IMR-90 (cell line): Measurements from ENCODE around the gene FGG. TPM values are rescaled to one million over a fixed set of nuclear protein-coding genes. Genes with fewer than 3 reads are reported as not detected.

ENCODE experiments used
- ATAC-seq: fragments of 200-7000 bp; cut with Tn5 transposase; 2 replicates; pipeline ENCODE4 v1.9.1; 2020; ENCODE audit warnings: low read depth, mild to moderate bottlenecking, moderate library complexity
- BruUV-seq: library from RNA; stranded (reverse); fragments of 400-500 nt; replicated peaks from 2 replicates; lab custom pipeline; 2021; lab: Mats Ljungman, UMichigan
- CTCF ChIA-PET: fragments of 300-600 bp; formaldehyde crosslinking; extraction: SDS; loops from one replicate; lab custom pipeline; 2021; ENCODE audit warnings: antibody characterized with exemption; lab: Yijun Ruan, JAX
- POLR2A ChIA-PET: fragments of 300-600 bp; sonication (Branson Sonifier 250); formaldehyde crosslinking; loops from one replicate; lab custom pipeline; 2022; ENCODE audit warnings: antibody characterized with exemption; ENCODE audit not compliant: unreplicated experiment; lab: Charles Lee
- DNase-seq: peaks from one replicate; pipeline ENCODE4 v3.0.0; 2013
- H2AFZ ChIP-seq: replicated peaks from 2 replicates; pipeline ENCODE3; 2013; ENCODE audit warnings: low read length, mild to moderate bottlenecking; ENCODE audit not compliant: poor library complexity
- H2AK5ac ChIP-seq: 2 replicates; pipeline ENCODE4 v1.6.1; 2013; ENCODE audit warnings: low read depth, low read length, inconsistent platforms
- H2AK9ac ChIP-seq: replicated peaks from 2 replicates; pipeline ENCODE3; 2013; ENCODE audit warnings: mild to moderate bottlenecking, low read depth, low read length, moderate library complexity; ENCODE audit not compliant: poor library complexity
- H2BK120ac ChIP-seq: 2 replicates; pipeline ENCODE4 v1.6.1; 2013; ENCODE audit warnings: low read depth, low read length, inconsistent platforms
- H2BK15ac ChIP-seq: 3 replicates; pipeline ENCODE4 v1.6.1; 2013; ENCODE audit warnings: low read depth, low read length, inconsistent platforms
- H2BK20ac ChIP-seq: 2 replicates; pipeline ENCODE4 v1.6.1; 2013; ENCODE audit warnings: low read depth, mild to moderate bottlenecking, inconsistent platforms, low read length, moderate library complexity
- H2BK5ac ChIP-seq: 2 replicates; pipeline ENCODE4 v1.6.1; 2013; ENCODE audit warnings: mild to moderate bottlenecking, low read depth, low read length, inconsistent platforms; ENCODE audit not compliant: poor library complexity, severe bottlenecking
- H3K14ac ChIP-seq: replicated peaks from 2 replicates; pipeline ENCODE4 v1.6.1; 2013; ENCODE audit warnings: low read depth, low read length, inconsistent platforms
- H3K18ac ChIP-seq: 2 replicates; pipeline ENCODE4 v1.6.1; 2013; ENCODE audit warnings: low read depth, low read length, control low read depth
- H3K23ac ChIP-seq: 2 replicates; pipeline ENCODE4 v1.6.1; 2013; ENCODE audit warnings: low read depth, low read length, inconsistent platforms
- H3K27ac ChIP-seq: 2 replicates; pipeline ENCODE4 v1.5.1; 2013; ENCODE audit warnings: mild to moderate bottlenecking, control low read depth, low read length; ENCODE audit not compliant: insufficient read depth
- H3K27me3 ChIP-seq: 2 replicates; pipeline ENCODE4 v1.6.1; 2013; ENCODE audit warnings: low read length; ENCODE audit not compliant: control insufficient read depth, insufficient read depth
- H3K36me3 ChIP-seq: 2 replicates; pipeline ENCODE4 v1.6.1; 2013; ENCODE audit warnings: low read length, mixed read lengths; ENCODE audit not compliant: control insufficient read depth, insufficient read depth
- H3K4ac ChIP-seq: 2 replicates; pipeline ENCODE4 v1.6.1; 2013; ENCODE audit warnings: low read depth, low read length, inconsistent platforms
- H3K4me1 ChIP-seq: 2 replicates; pipeline ENCODE4 v1.6.1; 2013; ENCODE audit warnings: low read length, mixed read lengths; ENCODE audit not compliant: control insufficient read depth, insufficient read depth
- H3K4me2 ChIP-seq: 2 replicates; pipeline ENCODE4 v1.6.1; 2013; ENCODE audit warnings: low read depth, mild to moderate bottlenecking, control low read depth, low read length, moderate library complexity
- H3K4me3 ChIP-seq: 2 replicates; pipeline ENCODE4 v1.5.1; 2013; ENCODE audit warnings: low read depth, mild to moderate bottlenecking, control low read depth, low read length, moderate library complexity; ENCODE audit not compliant: insufficient read depth
- H3K56ac ChIP-seq: 2 replicates; pipeline ENCODE4 v1.6.1; 2013; ENCODE audit warnings: low read length, inconsistent platforms; ENCODE audit not compliant: insufficient read depth; ENCODE audit errors: extremely low read depth
- H3K79me1 ChIP-seq, 2 experiments: 2 replicates each; pipeline ENCODE4 v1.6.1; 2013; ENCODE audit warnings: low read length in 2 of 2, inconsistent platforms in 1 of 2, low read depth in 1 of 2
- H3K9ac ChIP-seq: 2 replicates; pipeline ENCODE4 v1.6.1; 2013; ENCODE audit warnings: low read depth, low read length, control low read depth
- H3K9me1 ChIP-seq: 2 replicates; pipeline ENCODE4 v1.6.1; 2013; ENCODE audit warnings: low read length, inconsistent platforms; ENCODE audit not compliant: insufficient read depth
- H3K9me3 ChIP-seq: 2 replicates; pipeline ENCODE4 v1.6.1; 2013; ENCODE audit warnings: low read length; ENCODE audit not compliant: control insufficient read depth, insufficient read depth
- H4K20me1 ChIP-seq: 2 replicates; pipeline ENCODE4 v1.6.1; 2013; ENCODE audit warnings: low read length, inconsistent platforms; ENCODE audit not compliant: insufficient read depth
- H4K5ac ChIP-seq: 2 replicates; pipeline ENCODE4 v1.6.1; 2013; ENCODE audit warnings: mild to moderate bottlenecking, low read depth, low read length, control low read depth
- H4K8ac ChIP-seq, 2 experiments: 2 replicates each; pipeline ENCODE4 v1.6.1; 2013; ENCODE audit warnings: low read depth in 2 of 2, low read length in 2 of 2, control low read depth in 1 of 2, inconsistent platforms in 1 of 2
- H4K91ac ChIP-seq: 2 replicates; pipeline ENCODE4 v1.6.1; 2013; ENCODE audit warnings: low read depth, low read length, inconsistent platforms; ENCODE audit not compliant: insufficient read depth
- FOS ChIP-seq: fragments of 150-350 bp; IDR thresholded peaks from 2 replicates; pipeline ENCODE4 v1.6.1; 2016; ENCODE audit warnings: low read depth, low read length
- WGBS, 2 experiments: methylation state at CpG; one replicate each; pipeline versions ENCODE4 v1.1.5 to v1.1.7; 2013; ENCODE audit warnings: missing lambda C conversion rate in 2 of 2; ENCODE audit not compliant: insufficient read length in 1 of 2; ENCODE audit errors: extremely low coverage in 2 of 2; 5-methylcytosine and 5-hydroxymethylcytosine counted together
- dilution Hi-C: fragments of 300-500 bp; cut with HindIII; formaldehyde crosslinking; loops from one replicate; pipeline ENCODE4 v1.14.3; 2018; ENCODE audit warnings: low sequenced_read_pairs; ENCODE audit not compliant: unreplicated experiment
- in situ Hi-C: fragments of 300-500 bp; cut with MboI; formaldehyde crosslinking; loops from 3 replicates; pipeline ENCODE4 v1.14.3; 2019; ENCODE audit warnings: low sequenced_read_pairs, inconsistent platforms, mixed read lengths
- intact Hi-C: fragments of 100-400 bp; cut with micrococcal nuclease; formaldehyde crosslinking; loops from 2 replicates; pipeline ENCODE4 v1.10.0; 2022
- polyA plus RNA-seq, 3 experiments: library from polyadenylated mRNA; depleted of rRNA; stranded (reverse); fragments of >200 nt; gene quantifications; 2 replicates each; pipeline ENCODE4 v1.2.3, GENCODE V29; 2012; ENCODE audit warnings: low replicate concordance in 1 of 3
- total RNA-seq: library from RNA; depleted of rRNA; stranded (reverse); fragments of >200 nt; gene quantifications from 2 replicates; pipeline ENCODE4 v1.2.3, GENCODE V29; 2012

The FGG gene
- total and polyA plus RNA-seq, 2 of the 4 experiments (the other 2 are of a cell fraction) = not detected

- no peak overlapping the region for H3K23ac ChIP-seq
- no peak overlapping the region for H3K9ac ChIP-seq
- no peak overlapping the region for H2BK5ac ChIP-seq
- no peaks in the 10 kb centered on the region for H3K36me3 ChIP-seq
- H2BK20ac ChIP-seq = no peak overlapping the region
- no peak overlapping the region for H2AK9ac ChIP-seq
- H3K14ac ChIP-seq = no peak overlapping the region
- ChIA-PET POLR2A (no interaction called here), CTCF (interaction anchor here (0.5 to 1.2 kb wide), 2 partner anchors 10 to 18 kb away, joined by 3 to 7 read pairs; no protein-coding TSS in a partner anchor)
- H3K56ac ChIP-seq = no peak overlapping the region
- DNase-seq (no peak), ATAC-seq (no peak)
- H3K4me3 ChIP-seq = no peak overlapping the region
- no peaks in the 10 kb centered on the region for H3K79me1 ChIP-seq
- H4K20me1 ChIP-seq = no peaks in the 10 kb centered on the region
- no peak overlapping the region for H4K5ac ChIP-seq
- H2BK120ac ChIP-seq = no peak overlapping the region
- WGBS, 2 experiments = 85% methylated on average over 5 of the region's 10 CpGs; no CpG with 5 or more reads in 1 of the 2 experiments
- intact Hi-C loops = no loop called here
- no peak overlapping the region for H3K4ac ChIP-seq
- H4K8ac ChIP-seq = no peak overlapping the region
- no peak overlapping the region for H4K91ac ChIP-seq
- no peak overlapping the region for H3K27ac ChIP-seq
- TF ChIP-seq FOS = no peak
- BruUV-seq = no TSS peak
- H3K4me2 ChIP-seq = no peak overlapping the region
- dilution Hi-C loops = no loop called here
- H3K9me3 ChIP-seq = no peaks in the 10 kb centered on the region
- no peak overlapping the region for H2AK5ac ChIP-seq
- no peaks in the 10 kb centered on the region for H3K4me1 ChIP-seq
- H2BK15ac ChIP-seq = no peak overlapping the region
- H3K18ac ChIP-seq = no peak overlapping the region
- in situ Hi-C loops = no loop called here
- H2AFZ ChIP-seq = no peak overlapping the region
- H3K27me3 ChIP-seq = no peaks in the 10 kb centered on the region
- no peaks in the 10 kb centered on the region for H3K9me1 ChIP-seq
These were observed 27.0 kb downstream of the FGG start for GRCh38 chr4:154585369-154586018.
